HepG2 (cell line): Measurements from ENCODE around the gene PLLP. TPM values are rescaled to one million over a fixed set of nuclear protein-coding genes. Genes with fewer than 3 reads are reported as not detected.
A peak's percentile ranks its signal among the peaks of the same experiment; 100 is the strongest.

ENCODE experiments used
- ASH2L ChIP-seq: fragments of 300-600, 200-600 bp; sonication (generic); IDR thresholded peaks from 2 replicates; pipeline ENCODE4 v1.7.0; 2017; ENCODE audit warnings: low read depth, mild to moderate bottlenecking, moderate library complexity, mixed read lengths, low read length; ENCODE audit not compliant: insufficient read length
- JUND ChIP-seq: sonication (generic); formaldehyde crosslinking; IDR thresholded peaks from 2 replicates; pipeline ENCODE4 v1.8.0; 2022; ENCODE audit warnings: mild to moderate bottlenecking, missing genetic modification reagents
- MEIS2 ChIP-seq: sonication (generic); formaldehyde crosslinking; IDR thresholded peaks from 2 replicates; pipeline ENCODE4 v1.9.0; 2021; ENCODE audit warnings: mild to moderate bottlenecking, missing genetic modification reagents
- NPAS2 ChIP-seq: sonication (generic); formaldehyde crosslinking; IDR thresholded peaks from 2 replicates; pipeline ENCODE4 v1.8.0; 2022; ENCODE audit warnings: mild to moderate bottlenecking, missing genetic modification reagents, borderline replicate concordance
- TOPORS ChIP-seq: sonication (generic); formaldehyde crosslinking; IDR thresholded peaks from 2 replicates; pipeline ENCODE4 v1.8.0; 2023; ENCODE audit warnings: mild to moderate bottlenecking, missing genetic modification reagents
- ZFP90 ChIP-seq: sonication (generic); formaldehyde crosslinking; IDR thresholded peaks from 2 replicates; pipeline ENCODE4 v1.8.0; 2022; ENCODE audit warnings: missing genetic modification reagents, mild to moderate bottlenecking, inconsistent platforms, borderline replicate concordance
- ZMYM4 ChIP-seq: sonication (generic); formaldehyde crosslinking; IDR thresholded peaks from 2 replicates; pipeline ENCODE4 v1.8.1; 2023; ENCODE audit warnings: mild to moderate bottlenecking, missing genetic modification reagents
- ZNF337 ChIP-seq: sonication (generic); formaldehyde crosslinking; IDR thresholded peaks from 2 replicates; pipeline ENCODE4 v1.5.1; 2020; ENCODE audit warnings: missing genetic modification reagents, low read depth, mild to moderate bottlenecking, borderline replicate concordance
- ZNF33B ChIP-seq: sonication (generic); formaldehyde crosslinking; IDR thresholded peaks from 2 replicates; pipeline ENCODE4 v1.5.1; 2020; ENCODE audit warnings: mild to moderate bottlenecking, missing genetic modification reagents
- ZNF773 ChIP-seq: sonication (generic); formaldehyde crosslinking; IDR thresholded peaks from 2 replicates; pipeline ENCODE4 v1.4.0; 2020; ENCODE audit warnings: missing genetic modification reagents, borderline replicate concordance
- ZNF879 ChIP-seq: sonication (generic); formaldehyde crosslinking; IDR thresholded peaks from 2 replicates; pipeline ENCODE4 v1.8.1; 2023; ENCODE audit warnings: missing genetic modification reagents
- polyA plus RNA-seq, 8 experiments: library from polyadenylated mRNA; depleted of rRNA in 3 of 8; stranded (reverse) in 7 of 8; unstranded in 1 of 8; fragments of >200 nt; fragmentation: Illumina TruSeq in 4 of 8; extraction: Trizol in 4 of 8; gene quantifications; 2 replicates each; pipeline versions ENCODE4 v1.2.1 to v1.2.3, GENCODE V29; 2011 to 2016; ENCODE audit warnings: low read depth in 4 of 8, missing spikeins in 1 of 8, mixed read lengths in 1 of 8; ENCODE audit not compliant: insufficient read depth in 1 of 8
- total RNA-seq, 5 experiments: library from RNA; depleted of rRNA; stranded (reverse); fragments of >200 nt; fragmentation: Illumina TruSeq; extraction: Trizol; gene quantifications; 2 replicates each; pipeline ENCODE4 v1.2.3, GENCODE V29; 2016; ENCODE audit warnings: low read depth in 1 of 5
- TF ChIP-seq, protein P1 (sequence below), 2 experiments: fragments of 450-650 bp in 1 of 2; sonication (generic) in 1 of 2; formaldehyde crosslinking in 1 of 2; IDR thresholded peaks; 2 replicates each; pipeline versions ENCODE4 v1.6.1 to v1.8.0; 2016 to 2022; ENCODE audit warnings: antibody characterized with exemption in 1 of 2, mild to moderate bottlenecking in 1 of 2, missing genetic modification reagents in 1 of 2
- TF ChIP-seq, protein P2 (sequence below): sonication (generic); formaldehyde crosslinking; IDR thresholded peaks from 2 replicates; pipeline ENCODE4 v1.5.0; 2020; ENCODE audit warnings: missing genetic modification reagents
- TF ChIP-seq, protein P3 (sequence below): sonication (generic); formaldehyde crosslinking; IDR thresholded peaks from 2 replicates; pipeline ENCODE4 v1.8.1; 2022; ENCODE audit warnings: mild to moderate bottlenecking, missing genetic modification reagents
- TF ChIP-seq, protein P4 (sequence below): sonication (generic); formaldehyde crosslinking; IDR thresholded peaks from 2 replicates; pipeline ENCODE4 v1.4.0; 2020; ENCODE audit warnings: low read depth, mild to moderate bottlenecking, missing genetic modification reagents

Gene PLLP
- total and polyA plus RNA-seq, 2 of the 13 experiments (the other 11 are each of a cell fraction or from before 2014, with no cell fraction given) = 60.6 to 127 TPM

DNA sequence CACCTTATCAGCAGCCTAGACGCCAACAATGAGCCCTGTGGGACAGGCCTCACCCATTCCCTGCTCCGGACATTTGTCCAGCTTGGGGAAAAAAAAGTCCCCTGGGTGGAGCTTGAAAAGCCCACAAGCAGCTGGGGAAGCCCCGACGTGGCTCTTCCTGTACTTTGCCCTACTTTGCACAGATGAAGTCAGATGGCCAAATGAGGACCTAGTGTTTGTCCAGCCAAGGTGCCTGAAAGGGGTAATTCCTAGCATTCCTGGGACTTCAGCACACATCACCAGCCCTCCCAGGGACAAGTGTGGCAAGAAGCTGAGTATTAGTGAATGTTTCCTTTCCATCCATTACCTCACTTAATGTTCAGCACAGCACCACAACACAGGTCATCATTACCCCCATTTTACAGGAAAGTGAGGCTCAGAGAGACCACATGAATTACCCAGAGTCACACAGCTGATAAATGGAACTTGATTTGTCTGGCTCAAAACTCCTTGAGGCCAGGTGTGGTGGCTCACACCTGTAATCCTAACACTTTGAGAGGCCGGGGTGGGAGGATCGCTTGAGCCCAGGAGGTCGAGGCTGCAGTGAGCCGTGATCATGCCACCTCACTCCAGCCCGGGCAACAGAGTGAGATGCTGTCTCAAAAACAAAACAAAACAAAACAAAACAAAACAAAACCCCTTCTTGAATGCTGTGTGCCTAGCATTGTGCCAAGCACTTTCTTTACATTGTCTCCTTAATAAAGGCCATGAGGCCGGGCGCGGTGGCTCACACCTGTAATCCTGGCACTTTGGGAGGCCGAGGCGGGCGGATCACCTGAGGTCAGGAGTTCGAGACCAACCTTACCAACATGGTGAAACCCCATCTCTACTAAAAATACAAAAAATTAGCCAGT, 19.9 kb upstream of the PLLP start (continued):
- TF ChIP-seq, protein P1, sequence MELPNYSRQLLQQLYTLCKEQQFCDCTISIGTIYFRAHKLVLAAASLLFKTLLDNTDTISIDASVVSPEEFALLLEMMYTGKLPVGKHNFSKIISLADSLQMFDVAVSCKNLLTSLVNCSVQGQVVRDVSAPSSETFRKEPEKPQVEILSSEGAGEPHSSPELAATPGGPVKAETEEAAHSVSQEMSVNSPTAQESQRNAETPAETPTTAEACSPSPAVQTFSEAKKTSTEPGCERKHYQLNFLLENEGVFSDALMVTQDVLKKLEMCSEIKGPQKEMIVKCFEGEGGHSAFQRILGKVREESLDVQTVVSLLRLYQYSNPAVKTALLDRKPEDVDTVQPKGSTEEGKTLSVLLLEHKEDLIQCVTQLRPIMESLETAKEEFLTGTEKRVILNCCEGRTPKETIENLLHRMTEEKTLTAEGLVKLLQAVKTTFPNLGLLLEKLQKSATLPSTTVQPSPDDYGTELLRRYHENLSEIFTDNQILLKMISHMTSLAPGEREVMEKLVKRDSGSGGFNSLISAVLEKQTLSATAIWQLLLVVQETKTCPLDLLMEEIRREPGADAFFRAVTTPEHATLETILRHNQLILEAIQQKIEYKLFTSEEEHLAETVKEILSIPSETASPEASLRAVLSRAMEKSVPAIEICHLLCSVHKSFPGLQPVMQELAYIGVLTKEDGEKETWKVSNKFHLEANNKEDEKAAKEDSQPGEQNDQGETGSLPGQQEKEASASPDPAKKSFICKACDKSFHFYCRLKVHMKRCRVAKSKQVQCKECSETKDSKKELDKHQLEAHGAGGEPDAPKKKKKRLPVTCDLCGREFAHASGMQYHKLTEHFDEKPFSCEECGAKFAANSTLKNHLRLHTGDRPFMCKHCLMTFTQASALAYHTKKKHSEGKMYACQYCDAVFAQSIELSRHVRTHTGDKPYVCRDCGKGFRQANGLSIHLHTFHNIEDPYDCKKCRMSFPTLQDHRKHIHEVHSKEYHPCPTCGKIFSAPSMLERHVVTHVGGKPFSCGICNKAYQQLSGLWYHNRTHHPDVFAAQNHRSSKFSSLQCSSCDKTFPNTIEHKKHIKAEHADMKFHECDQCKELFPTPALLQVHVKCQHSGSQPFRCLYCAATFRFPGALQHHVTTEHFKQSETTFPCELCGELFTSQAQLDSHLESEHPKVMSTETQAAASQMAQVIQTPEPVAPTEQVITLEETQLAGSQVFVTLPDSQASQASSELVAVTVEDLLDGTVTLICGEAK (IDR thresholded peaks at IDR 0.05) = no peak
- TF ChIP-seq, protein P1 (CRISPR knock-in tag; IDR thresholded peaks at IDR 0.05) = no peak; the same call in 1 of the 2 replicates
- TF ChIP-seq ZNF33B (CRISPR knock-in tag) (no peak), TOPORS (CRISPR knock-in tag) (peak; percentile 34; the same call in 1 of the 2 replicates), JUND (CRISPR knock-in tag) (no peak), ZNF337 (CRISPR knock-in tag) (no peak), ZNF773 (CRISPR knock-in tag) (no peak), ZMYM4 (CRISPR knock-in tag) (peak; percentile 56), ZNF879 (CRISPR knock-in tag) (no peak), NPAS2 (no peak), MEIS2 (no peak; the same call in 1 of the 2 replicates), ZFP90 (peak; percentile 41; the same call in 1 of the 2 replicates), ASH2L (peak; percentile 79)
- TF ChIP-seq, protein P2, sequence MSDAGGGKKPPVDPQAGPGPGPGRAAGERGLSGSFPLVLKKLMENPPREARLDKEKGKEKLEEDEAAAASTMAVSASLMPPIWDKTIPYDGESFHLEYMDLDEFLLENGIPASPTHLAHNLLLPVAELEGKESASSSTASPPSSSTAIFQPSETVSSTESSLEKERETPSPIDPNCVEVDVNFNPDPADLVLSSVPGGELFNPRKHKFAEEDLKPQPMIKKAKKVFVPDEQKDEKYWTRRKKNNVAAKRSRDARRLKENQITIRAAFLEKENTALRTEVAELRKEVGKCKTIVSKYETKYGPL (CRISPR knock-in tag) = no peak
- TF ChIP-seq, protein P3, sequence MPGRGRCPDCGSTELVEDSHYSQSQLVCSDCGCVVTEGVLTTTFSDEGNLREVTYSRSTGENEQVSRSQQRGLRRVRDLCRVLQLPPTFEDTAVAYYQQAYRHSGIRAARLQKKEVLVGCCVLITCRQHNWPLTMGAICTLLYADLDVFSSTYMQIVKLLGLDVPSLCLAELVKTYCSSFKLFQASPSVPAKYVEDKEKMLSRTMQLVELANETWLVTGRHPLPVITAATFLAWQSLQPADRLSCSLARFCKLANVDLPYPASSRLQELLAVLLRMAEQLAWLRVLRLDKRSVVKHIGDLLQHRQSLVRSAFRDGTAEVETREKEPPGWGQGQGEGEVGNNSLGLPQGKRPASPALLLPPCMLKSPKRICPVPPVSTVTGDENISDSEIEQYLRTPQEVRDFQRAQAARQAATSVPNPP (CRISPR knock-in tag) = no peak
- TF ChIP-seq, protein P4, sequence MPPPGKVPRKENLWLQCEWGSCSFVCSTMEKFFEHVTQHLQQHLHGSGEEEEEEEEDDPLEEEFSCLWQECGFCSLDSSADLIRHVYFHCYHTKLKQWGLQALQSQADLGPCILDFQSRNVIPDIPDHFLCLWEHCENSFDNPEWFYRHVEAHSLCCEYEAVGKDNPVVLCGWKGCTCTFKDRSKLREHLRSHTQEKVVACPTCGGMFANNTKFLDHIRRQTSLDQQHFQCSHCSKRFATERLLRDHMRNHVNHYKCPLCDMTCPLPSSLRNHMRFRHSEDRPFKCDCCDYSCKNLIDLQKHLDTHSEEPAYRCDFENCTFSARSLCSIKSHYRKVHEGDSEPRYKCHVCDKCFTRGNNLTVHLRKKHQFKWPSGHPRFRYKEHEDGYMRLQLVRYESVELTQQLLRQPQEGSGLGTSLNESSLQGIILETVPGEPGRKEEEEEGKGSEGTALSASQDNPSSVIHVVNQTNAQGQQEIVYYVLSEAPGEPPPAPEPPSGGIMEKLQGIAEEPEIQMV = no peak; the same call in none of the 2 replicates
